Progenitor cell of endocrine pancreas (in vitro differentiated cells): Measurements from ENCODE around the gene CEP63. TPM values are rescaled to one million over a fixed set of nuclear protein-coding genes. Genes with fewer than 3 reads are reported as not detected.

Experiments used
- DNase-seq: peaks from one replicate; pipeline ENCODE4 v3.0.0; 2021; ENCODE audit warnings: low spot score; ENCODE audit not compliant: unreplicated experiment
- H3K27ac Mint-ChIP-seq: 2 replicates; pipeline ENCODE4 v1.8.0; 2021; ENCODE audit warnings: mild to moderate bottlenecking, moderate library complexity, mixed read lengths
- H3K27me3 Mint-ChIP-seq: 2 replicates; pipeline ENCODE4 v1.8.0; 2021; ENCODE audit warnings: mixed read lengths
- H3K36me3 Mint-ChIP-seq: 2 replicates; pipeline ENCODE4 v1.8.0; 2022; ENCODE audit warnings: mixed read lengths; ENCODE audit not compliant: insufficient read depth
- H3K4me1 Mint-ChIP-seq: 2 replicates; pipeline ENCODE4 v1.8.0; 2021; ENCODE audit warnings: low read depth, mixed read lengths
- H3K4me3 Mint-ChIP-seq: 2 replicates; pipeline ENCODE4 v1.8.0; 2021; ENCODE audit warnings: low read depth, mild to moderate bottlenecking, moderate library complexity, mixed read lengths
- H3K9me3 Mint-ChIP-seq: 2 replicates; pipeline ENCODE4 v1.8.0; 2021; ENCODE audit warnings: low read depth, mixed read lengths
- CTCF ChIP-seq: fragments of 200-600 bp; sonication (generic); IDR thresholded peaks from one replicate; pipeline ENCODE4 v1.5.0; 2021; ENCODE audit warnings: antibody characterized with exemption, mild to moderate bottlenecking; ENCODE audit not compliant: unreplicated experiment
- total RNA-seq: library from RNA; stranded (reverse); gene quantifications from 2 replicates; pipeline ENCODE4 v1.2.1, GENCODE V29; 2021

Gene CEP63
- total RNA-seq, 1 donor from 2014 or later: 25.7 TPM

- H3K27ac Mint-ChIP-seq: no peak overlapping the region
- no peak overlapping the region for H3K4me3 Mint-ChIP-seq
- no peak for DNase-seq
- peaks cover 3% of the 10 kb centered on the region for H3K27me3 Mint-ChIP-seq
- H3K9me3 Mint-ChIP-seq: no peaks in the 10 kb centered on the region
- no peaks in the 10 kb centered on the region for H3K36me3 Mint-ChIP-seq
- H3K4me1 Mint-ChIP-seq: peaks cover 20% of the 10 kb centered on the region
- no peak for TF ChIP-seq CTCF
Observed at GRCh38 chr3:134466331-134466730, 19.5 kb upstream of the CEP63 start.

- no peak for TF ChIP-seq CTCF
- Mint-ChIP-seq H3K9me3 (no peaks in the 10 kb centered on the region), H3K36me3 (no peaks in the 10 kb centered on the region), H3K27me3 (no peaks in the 10 kb centered on the region), H3K4me3 (no peak overlapping the region), H3K4me1 (peaks cover 11% of the 10 kb centered on the region), H3K27ac (no peak overlapping the region)
- no peak for DNase-seq
Observed at GRCh38 chr3:134468519-134468918, 17.3 kb upstream of the CEP63 start.

GRCh38 chr3:134471521-134472193 is 14.2 kb upstream of the CEP63 start:
- no peaks in the 10 kb centered on the region for H3K27me3 Mint-ChIP-seq
- peaks cover 9% of the 10 kb centered on the region for H3K4me1 Mint-ChIP-seq
- no peaks in the 10 kb centered on the region for H3K9me3 Mint-ChIP-seq
- H3K36me3 Mint-ChIP-seq: peaks cover 2% of the 10 kb centered on the region
- no peak for TF ChIP-seq CTCF
- no peak overlapping the region for H3K27ac Mint-ChIP-seq
- H3K4me3 Mint-ChIP-seq: no peak overlapping the region
- DNase-seq: no peak

GRCh38 chr3:134472831-134473230 is 13.0 kb upstream of the CEP63 start:
- no peak overlapping the region for H3K4me3 Mint-ChIP-seq
- DNase-seq: no peak
- H3K36me3 Mint-ChIP-seq: peaks cover 6% of the 10 kb centered on the region
- H3K9me3 Mint-ChIP-seq: no peaks in the 10 kb centered on the region
- no peak overlapping the region for H3K27ac Mint-ChIP-seq
- peaks cover 19% of the 10 kb centered on the region for H3K4me1 Mint-ChIP-seq
- no peak for TF ChIP-seq CTCF
- no peaks in the 10 kb centered on the region for H3K27me3 Mint-ChIP-seq

GRCh38 chr3:134473868-134474546 is 11.8 kb upstream of the CEP63 start:
- Mint-ChIP-seq H3K27ac (no peak overlapping the region), H3K27me3 (no peaks in the 10 kb centered on the region), H3K4me1 (peaks cover 29% of the 10 kb centered on the region), H3K4me3 (no peak overlapping the region), H3K9me3 (no peaks in the 10 kb centered on the region), H3K36me3 (peaks cover 15% of the 10 kb centered on the region)
- peak; percentile 88 for TF ChIP-seq CTCF
- DNase-seq: peak; percentile 72
